Measurements from ENCODE around the gene BANK1.

GRCh38 chr4:102105983-102106382 is 315.5 kb downstream of the BANK1 start:
- TF ChIP-seq, protein P1, sequence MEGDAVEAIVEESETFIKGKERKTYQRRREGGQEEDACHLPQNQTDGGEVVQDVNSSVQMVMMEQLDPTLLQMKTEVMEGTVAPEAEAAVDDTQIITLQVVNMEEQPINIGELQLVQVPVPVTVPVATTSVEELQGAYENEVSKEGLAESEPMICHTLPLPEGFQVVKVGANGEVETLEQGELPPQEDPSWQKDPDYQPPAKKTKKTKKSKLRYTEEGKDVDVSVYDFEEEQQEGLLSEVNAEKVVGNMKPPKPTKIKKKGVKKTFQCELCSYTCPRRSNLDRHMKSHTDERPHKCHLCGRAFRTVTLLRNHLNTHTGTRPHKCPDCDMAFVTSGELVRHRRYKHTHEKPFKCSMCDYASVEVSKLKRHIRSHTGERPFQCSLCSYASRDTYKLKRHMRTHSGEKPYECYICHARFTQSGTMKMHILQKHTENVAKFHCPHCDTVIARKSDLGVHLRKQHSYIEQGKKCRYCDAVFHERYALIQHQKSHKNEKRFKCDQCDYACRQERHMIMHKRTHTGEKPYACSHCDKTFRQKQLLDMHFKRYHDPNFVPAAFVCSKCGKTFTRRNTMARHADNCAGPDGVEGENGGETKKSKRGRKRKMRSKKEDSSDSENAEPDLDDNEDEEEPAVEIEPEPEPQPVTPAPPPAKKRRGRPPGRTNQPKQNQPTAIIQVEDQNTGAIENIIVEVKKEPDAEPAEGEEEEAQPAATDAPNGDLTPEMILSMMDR (IDR thresholded peaks at IDR 0.05 in 2 of 3, conservative IDR thresholded peaks at IDR 0.05 in 1 of 3; ENCODE audit: borderline replicate concordance in 1 of 3, insufficient read depth in 1 of 3, low read depth in 2 of 3, low read length in 2 of 3) = no peak
- TF ChIP-seq, protein P2, sequence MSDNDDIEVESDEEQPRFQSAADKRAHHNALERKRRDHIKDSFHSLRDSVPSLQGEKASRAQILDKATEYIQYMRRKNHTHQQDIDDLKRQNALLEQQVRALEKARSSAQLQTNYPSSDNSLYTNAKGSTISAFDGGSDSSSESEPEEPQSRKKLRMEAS (IDR thresholded peaks at IDR 0.05) = no peak
- no peak for TF ChIP-seq RAD21 (IDR thresholded peaks at IDR 0.05; ENCODE audit: low read depth)
- TF ChIP-seq TCF7L2 (IDR thresholded peaks at IDR 0.05; ENCODE audit: borderline replicate concordance, extremely low read depth, insufficient read depth, insufficient read length) = no peak
- TF ChIP-seq POLR2AphosphoS5 (IDR thresholded peaks at IDR 0.05; ENCODE audit: low read depth, low read length) = no peak
- TF ChIP-seq POLR2A (IDR thresholded peaks at IDR 0.05; ENCODE audit: borderline replicate concordance, extremely low read depth, insufficient read depth, insufficient read length) = no peak
- no peak for TF ChIP-seq EZH2 (IDR thresholded peaks at IDR 0.05)
- TF ChIP-seq CEBPB (IDR thresholded peaks at IDR 0.05; ENCODE audit: low read depth) = no peak
- TF ChIP-seq SIN3A (IDR thresholded peaks at IDR 0.05; ENCODE audit: low read depth) = no peak
- no peak for TF ChIP-seq SRF (IDR thresholded peaks at IDR 0.05; ENCODE audit: low read depth)

Measured in HCT116 (cell line).